GM21515 (cell line): ENCODE results near the gene OBSL1.

Source experiments
- ATAC-seq: cut with Tn5 transposase; IDR thresholded peaks from one replicate; pipeline ENCODE4 v1.9.1; 2021; ENCODE audit not compliant: unreplicated experiment

Gene OBSL1

DNA sequence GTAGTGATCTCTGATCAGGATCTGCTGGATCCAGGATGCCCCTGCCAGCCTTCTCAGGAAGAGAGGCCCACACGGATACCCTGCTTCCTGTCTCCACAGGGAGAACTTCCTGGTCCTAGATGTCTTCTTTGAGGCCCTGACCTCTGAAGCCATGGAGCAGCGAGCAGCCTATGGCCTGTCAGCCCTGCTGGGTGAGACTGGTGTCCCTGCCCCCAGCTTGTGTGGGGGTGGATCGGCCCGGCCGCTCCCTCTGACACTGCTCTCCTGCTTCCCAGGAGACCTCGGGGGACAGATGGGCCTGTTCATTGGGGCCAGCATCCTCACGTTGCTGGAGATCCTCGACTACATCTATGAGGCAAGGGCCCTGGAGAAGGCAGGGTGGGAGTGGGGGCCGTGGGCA lies 34.4 kb downstream of the OBSL1 start:
- ATAC-seq = no peak

DNA sequence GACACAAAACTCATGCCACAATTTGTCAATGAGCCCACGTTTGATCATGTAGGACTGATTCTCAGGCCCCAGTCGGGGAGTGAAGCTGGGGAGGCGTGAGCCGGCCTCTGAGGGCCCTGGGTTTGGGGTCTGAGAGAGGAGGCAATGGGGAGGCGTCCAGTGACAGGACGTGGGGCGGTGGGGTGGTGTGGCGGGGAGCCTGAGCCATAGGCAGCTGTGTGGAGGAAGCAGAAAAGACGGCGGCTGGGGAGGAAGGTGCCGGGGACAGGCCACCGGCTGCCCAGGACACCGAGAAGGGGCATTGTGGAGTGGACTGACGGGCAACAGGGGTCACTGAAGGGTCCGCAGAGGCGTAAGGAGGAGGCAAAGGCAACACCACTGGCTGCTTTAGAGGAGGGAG lies 34.9 kb downstream of the OBSL1 start:
- no peak for ATAC-seq

DNA sequence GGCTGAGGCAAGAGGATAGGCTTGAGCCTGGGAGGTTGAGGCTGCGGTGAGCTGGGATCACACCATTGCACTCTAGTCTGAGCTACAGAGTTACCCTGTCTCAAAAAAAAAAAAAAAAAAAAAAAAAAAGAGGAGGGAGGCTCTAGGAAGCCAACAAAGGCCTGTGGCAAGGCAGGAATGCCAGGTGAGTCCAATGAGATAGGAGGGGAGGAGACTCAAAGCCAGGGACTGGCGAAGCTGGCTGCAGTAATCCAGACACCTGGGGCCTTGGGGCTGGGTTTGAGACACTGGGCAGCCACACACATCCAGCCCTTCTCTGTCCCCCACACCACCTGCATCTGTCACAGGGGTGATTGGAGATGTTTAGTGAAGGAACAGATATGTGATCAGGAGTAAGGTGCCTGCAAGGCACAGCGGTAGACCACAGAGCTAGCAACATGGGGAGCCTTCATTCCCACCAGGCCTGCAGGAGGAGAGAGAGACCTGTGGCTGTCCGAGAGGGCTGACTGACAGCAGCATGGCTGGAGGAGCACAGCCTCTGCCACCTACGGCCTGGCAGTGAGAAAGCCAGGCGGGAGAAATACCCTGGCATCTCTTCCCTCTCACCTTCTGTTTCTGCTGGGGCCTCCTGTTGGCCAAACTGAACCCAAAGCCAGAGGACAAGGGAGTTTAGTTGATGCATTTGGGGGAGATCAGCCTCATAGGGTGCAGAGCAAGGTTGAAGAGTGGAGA lies 37.2 kb downstream of the OBSL1 start:
- no peak for ATAC-seq

DNA sequence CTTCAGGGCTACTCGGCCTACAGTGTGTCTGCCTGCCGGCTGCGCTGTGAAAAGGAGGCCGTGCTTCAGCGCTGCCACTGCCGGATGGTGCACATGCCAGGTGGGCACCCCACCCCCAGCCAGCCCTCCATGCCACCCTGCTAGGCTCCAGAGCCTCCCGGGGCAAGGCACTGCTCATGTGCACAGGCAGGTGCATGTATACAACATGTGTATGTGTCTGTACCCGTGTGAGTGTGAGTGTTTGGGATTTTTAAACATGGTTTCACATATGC lies 39.0 kb downstream of the OBSL1 start:
- no peak for ATAC-seq

DNA sequence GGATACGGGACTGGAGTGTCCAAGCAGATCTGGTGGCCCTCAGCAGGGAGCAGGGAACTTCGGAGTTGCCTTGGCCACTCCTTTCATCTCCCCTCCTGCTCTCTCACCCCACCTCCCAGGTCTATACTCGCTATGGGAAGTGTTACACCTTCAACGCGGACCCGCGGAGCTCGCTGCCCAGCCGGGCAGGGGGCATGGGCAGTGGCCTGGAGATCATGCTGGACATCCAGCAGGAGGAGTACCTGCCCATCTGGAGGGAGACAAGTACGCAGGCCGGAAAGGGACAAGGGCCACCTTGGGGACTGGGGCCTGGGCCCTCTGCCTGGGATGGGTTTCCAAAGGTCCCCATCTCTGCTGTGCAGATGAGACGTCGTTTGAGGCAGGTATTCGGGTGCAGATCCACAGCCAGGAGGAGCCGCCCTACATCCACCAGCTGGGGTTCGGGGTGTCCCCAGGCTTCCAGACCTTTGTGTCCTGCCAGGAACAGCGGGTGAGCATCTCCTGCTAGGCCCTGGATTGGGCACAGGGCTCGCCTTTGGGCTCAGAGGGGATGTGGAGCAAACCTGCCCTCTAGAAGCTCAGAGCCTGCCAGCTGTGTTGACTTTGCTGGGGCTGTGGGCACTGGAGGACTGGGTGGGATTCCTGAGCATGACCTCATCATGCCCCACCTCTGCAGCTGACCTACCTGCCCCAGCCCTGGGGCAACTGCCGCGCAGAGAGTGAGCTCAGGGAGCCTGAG lies 39.5 kb downstream of the OBSL1 start:
- no peak for ATAC-seq

DNA sequence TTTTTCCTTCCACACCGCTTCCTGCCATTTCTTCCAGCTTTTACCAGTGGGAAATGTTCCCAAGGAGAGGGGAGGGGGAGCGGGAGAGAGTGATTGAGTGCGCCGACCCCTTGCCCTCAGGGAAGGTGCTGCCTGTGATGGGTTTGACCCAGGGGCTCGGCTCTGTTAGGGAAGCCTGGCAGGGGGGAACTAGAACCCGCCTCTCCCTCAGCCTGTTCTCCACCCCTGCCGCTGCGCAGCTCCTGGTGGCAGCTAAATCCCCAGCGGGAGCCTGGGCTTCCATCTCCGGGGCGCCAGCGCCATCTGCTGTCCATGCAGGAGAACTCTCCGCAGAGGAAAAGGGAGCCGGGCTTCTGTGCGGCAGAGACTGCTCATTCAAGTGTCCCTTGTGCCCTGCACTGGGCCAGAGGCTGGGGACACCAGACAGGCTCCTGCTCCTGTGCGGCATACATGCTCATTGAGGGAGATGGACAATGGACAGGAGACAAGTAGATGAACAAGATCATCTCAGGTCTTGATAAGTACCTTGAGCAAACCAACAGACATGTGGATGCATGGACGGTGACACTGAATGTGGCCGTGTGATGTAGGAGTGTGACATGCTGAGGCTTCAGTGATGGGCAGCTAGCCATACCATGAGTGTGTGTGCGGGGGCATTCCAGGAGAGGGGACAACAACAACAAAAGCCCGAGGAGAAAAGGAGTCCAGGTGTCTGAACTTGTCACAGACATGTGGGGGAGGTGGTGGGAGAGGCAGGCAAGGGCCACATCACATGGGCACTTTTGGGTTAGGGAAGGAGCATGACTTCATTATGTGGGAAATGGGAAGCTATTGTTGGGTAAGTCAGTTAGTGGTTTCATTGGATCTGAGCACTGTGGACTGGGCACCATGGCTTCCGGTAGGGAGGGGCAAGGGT lies 41.0 kb downstream of the OBSL1 start:
- peak; percentile 87 for ATAC-seq

DNA sequence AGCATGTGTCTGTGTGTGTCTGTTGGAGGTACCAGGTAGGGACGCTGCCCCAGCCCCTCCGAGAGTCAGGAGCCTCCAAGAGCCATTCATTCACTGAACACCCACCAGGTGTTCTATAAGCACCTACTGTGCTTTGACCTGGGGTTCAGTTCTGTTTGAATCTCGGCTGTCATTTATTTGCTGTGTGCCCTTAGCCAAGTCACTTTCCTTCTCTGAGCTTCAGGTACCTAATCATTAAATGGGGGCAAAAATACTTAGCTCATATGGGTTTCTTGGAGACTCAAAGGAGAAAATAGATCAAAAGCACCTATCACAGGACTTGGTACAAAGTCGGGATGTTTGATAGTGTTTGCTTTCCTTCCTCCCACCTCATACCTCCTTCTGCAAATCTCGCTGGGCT lies 43.9 kb downstream of the OBSL1 start:
- no peak for ATAC-seq

DNA sequence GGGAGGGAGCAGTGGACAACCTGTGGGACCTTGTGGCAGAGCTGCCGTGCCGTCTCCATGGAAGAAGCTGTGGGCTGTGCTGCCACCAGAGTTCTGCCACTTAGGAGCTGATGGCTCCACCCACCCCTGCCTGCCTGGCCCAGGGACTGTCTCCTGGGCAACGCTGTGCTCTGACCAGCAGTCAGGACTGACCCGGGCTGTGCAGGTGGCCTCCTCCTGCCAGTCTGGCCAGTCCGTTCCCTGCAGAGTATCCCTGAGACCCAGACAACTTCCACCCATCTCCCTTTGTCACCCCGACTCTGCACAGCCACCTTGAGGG lies 44.3 kb downstream of the OBSL1 start:
- no peak for ATAC-seq

DNA sequence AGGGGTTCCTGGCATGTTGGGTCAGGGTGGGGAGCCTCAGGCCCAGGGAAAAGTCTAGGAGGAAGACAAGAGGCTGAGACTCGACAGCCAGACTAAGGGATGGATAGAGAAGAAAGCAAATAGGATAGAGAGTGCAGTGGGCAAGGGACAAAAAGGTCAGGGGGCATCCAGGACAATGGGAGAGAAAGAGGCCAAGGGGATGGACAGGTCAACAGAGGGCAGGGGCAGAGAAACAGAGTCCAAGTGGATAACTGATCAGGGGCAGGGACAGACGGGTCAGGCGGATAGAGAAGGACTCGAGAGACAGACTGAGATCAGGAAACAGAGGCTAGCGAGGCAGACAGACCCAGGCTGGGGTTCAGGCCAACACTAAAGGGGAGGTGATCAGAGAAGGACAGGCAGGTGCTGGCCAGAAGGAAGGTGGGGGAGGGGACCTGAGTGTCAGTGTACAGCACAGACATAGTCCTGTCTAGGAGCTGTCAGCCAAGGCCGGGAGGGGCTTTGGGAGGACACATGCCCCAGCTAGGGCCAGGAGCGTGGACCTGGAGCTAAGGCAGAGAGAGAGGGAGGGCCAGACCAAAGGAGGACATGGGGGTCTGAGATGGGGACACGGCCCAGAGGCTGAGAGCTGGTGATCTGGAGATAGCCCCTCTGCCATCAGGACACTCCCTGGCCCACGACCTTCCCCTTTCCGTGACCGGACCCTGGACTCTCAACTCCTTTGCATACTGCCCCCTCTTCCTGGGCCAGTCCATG lies 44.8 kb downstream of the OBSL1 start:
- ATAC-seq = no peak

DNA sequence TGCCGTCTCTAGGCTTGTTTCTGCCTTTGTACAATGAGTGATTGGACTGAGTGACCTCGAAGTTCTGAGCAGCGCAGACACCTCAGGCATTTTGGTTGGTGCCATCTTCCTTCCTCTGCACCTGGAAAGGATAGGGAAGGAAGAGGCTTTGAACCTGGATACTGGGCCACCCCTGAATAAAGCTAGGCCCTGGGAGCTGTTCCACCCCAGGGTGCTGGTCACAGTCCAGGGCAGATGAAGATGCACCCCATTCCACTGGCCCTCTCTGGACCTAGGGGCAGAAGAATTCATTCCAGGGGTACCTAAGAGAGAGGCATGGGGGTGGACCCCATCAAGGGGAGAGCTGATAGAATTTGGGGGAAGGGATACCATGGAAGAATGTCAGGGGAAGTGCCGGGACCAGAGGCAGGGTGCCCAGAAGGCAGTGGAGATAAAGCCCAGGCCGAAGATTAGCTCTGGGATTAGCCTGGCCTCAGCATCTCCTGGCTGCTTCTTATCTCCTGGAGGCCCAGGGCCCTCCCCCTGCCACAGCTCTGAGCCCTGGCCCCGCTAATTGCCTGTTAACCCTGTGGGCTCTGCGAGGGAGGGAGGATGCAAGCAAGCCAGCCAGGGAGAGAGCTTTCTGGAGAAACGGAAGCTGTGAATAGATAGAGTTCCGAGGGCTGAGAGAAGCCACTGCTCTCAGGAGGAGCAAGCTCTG lies 45.7 kb downstream of the OBSL1 start:
- ATAC-seq = no peak

DNA sequence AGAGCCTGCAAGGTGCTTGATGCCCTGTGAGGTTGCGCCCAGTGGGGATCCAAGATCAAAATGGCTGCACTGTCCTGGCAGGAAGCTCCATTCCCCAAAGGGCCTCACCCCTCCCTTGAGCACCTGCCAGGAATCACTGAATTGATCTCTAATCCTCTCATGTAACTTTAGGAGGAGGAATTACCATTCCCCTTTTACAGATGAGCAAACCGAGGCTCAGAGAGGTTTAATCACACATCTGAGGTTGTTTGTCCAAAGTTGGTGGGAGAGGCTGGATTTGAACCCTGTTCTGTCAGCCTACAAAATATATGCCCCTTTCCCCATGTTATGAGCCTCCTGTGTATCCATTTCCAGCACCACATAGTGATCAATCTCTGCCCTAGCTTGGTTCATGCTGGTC lies 46.5 kb downstream of the OBSL1 start:
- no peak for ATAC-seq

DNA sequence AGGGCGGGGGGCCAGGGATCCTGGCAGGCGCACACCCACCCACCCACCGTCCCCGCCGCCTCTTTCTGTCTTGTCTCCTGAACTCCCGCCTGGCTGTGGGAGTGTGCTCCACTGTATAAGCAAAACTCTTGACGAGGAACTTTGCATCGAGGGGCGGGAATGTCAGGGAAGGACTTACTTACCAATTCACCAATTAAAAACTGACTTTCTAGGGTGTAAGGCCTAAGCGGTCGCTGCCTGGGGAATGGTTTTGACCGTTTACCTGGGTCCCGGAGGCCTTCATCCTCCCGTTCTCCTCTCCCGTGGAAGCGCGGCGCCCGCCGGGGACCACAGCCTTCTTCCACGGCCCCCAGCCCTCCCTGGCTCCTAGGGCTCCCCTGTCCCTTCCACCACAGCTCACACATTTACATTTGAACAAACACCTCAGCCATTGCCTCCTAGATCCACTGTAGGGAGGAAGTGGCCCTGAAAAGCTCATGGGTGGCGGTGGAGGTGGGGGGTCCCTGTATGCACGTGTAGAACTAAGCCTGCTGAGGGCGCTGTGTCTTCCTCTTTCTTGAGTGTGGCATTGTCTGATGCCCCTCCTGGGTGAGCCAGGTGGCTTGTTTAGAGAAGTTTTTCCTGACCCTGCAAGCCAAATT lies 48.2 kb downstream of the OBSL1 start:
- ATAC-seq = no peak

DNA sequence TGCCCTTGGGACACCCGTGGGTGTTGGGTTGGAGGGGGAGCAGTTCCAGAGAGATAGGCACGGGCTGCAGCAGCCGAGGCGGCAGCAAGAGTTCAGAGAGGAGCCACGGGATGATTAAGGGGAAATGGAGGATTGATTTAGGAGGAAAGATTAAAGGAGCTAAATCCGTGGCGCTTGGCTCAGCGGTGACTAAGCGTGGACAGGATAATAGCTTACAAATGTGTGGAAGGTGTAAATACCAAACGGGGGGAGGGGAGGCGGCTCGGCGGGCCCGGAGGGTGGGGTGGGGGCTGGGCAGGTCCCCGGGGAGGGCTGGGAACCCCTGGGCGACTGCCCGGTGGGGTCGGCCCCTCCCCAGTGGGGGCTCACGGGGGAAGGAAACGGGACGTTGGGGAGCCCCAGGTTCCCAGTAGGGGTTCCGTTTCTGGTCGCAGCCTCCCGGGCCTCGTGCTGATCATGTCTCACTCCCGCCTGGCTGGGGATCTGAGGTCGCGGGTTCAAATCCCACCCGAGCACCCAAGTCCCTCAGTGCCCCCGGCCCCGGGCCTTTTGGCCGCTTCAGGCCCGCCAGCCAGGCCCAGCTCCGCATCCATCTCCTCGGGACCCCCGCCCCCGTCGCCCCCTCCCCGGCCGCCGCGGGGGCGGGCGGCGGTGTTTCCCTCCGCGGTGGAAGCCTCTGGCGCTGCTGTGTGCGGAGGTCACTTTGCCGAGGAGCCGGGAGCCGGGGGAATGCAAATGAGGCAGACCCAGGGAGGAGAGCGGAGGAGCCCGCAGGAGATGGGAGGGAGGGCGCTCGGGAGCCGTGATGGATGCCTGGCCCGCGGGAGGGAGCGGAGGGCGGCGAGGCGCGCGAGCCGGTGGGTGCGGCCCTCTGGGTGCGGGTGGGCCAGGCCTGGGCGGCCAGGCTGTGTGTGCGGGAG lies 49.0 kb downstream of the OBSL1 start:
- no peak for ATAC-seq

DNA sequence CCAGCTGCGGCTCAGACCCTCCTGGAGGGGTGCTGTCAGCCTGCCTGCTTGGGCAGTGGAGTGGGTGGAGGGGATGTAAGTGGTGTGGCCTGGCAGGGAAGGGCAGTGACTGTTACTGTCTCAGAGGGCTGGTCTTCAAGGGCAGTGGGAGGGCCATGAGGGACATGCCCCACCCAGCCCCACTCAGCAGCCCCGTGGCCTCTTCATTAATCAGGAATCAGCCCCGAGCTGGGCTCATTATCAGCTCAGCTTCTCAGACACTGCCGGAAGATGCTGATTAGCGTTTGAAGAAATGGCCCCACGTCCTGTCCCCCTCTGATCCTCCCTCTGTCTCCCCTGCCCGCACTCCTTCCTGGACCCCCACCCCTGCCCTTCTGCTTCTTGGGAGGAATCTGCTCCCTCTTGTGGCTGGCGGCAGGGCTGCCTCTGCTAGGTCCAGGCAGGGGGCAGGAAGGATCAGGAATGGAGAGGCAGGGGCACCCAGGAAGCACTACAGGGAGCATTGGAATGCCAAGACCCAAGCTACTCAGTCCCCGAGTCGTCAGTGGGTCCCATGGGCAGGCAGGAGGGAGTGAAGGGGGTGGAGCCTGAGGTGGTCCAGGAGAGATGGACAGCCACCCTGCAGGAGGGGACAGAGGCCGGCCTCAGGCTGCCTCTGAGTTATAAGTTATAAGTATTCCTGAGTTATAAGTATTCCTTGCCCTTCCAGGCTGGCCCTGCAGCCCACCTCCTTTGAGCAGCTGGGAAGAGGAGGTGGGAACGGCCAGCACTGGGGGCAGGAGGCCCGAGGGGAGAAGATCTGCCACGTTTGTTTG lies 50.1 kb downstream of the OBSL1 start:
- no peak for ATAC-seq

DNA sequence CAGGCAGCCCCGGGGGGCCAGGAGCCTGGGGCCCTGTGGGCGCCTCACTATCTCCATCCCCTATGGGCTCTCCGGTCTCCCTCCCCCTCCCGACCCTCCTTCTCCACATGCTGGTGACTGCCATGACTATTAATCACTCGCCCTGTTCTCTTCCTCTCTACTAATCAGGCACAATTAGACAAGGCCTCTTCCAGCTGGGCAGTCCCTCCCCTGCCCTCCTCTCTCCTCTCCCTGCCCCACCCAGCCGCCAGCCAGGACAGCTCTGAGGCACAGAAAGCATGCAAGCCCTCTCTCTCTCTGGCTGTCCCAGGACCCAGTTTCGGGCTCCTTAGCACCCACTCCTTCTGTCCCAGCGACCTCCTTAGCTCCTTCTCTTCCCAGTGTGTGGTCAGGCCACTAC lies 51.3 kb downstream of the OBSL1 start:
- ATAC-seq = no peak

DNA sequence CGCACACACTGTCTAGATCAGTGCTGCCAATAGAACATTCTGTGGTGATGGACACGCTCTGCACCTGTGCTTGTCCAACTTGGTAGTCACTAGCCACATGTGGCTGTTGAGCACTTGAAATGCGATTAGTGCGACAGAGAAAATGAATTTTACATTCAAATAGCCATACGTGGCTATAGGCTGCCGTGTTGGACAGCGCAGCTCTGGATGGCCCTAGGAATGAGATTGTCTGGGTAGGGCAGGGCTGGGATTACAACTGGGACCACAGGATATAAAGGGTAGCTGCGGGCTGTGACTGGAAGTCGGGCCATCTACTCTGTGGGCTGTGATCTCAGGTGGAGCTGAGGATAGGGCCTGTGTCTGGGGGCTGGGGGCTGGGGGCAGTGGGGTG lies 51.8 kb downstream of the OBSL1 start:
- ATAC-seq = no peak

DNA sequence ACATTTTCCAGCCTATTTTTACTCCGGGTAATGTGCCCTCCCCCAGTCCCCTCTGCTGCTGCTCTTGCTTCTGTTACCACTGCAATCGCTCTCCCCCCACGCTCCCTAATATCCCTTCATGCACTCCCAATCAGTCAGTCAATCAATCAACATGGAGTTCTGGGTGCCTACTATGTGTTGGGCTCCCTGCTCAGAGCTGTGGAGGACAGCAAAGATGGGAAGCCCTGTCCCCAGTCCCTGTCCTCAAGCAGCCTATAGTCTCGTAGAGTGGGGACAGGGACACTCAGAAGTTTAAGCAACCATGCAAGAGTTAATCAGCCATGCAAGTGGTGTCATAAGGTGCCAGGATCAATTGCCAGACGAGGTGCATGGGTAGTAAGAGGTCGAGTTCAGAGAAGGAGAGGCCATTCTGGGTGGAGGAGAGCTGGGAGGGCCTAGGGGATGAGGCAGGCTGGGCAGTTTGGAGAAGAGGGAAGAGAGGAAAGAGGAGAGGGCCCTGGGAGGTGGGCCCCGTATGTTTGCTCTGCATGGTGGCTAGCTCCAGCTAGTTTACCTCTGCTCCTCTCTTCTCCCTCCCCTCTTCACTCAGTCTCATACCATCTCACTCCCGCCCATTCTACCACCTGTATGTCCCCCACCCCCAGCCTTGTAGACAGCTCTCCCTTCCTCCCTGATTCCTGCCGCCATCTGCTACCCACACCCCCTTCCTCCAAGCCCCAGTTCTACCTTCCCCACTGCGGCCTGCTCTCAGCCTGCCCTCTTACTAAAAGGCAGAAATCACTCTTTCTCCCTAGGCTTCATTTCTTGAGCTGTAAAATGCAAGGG lies 53.2 kb downstream of the OBSL1 start:
- no peak for ATAC-seq

DNA sequence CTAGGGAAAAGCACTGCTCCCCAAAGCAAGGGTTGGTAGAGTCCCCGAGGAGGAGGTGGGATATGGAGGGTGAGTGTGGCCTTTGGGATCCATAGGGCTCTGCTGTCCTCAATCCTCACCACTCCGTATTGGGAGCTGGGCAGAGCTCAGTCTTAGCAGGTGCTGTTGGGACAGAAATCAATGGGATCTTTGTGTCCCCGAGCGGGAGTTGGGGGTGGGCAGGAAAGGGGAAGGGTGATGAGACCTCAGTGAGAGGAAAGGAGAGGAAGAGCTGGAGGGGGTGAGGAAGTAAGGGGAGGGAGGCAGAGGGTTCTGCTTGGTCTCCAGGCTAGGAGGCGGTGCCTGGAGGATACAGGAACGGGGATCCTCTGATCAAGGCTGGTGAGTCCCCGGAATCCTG lies 54.5 kb downstream of the OBSL1 start:
- ATAC-seq = no peak
